GM18868 (cell line): ENCODE data around the gene PTP4A2.
"Not testable (repeated sequence)": the region's sequence is repeated elsewhere in the genome, so short reads cannot be mapped to it uniquely, and the experiment has no call there.

Experiments used
- ATAC-seq: cut with Tn5 transposase; IDR thresholded peaks from one replicate; pipeline ENCODE4 v1.9.1; 2021; ENCODE audit warnings: mild to moderate bottlenecking, moderate library complexity; ENCODE audit not compliant: unreplicated experiment

Gene PTP4A2

DNA sequence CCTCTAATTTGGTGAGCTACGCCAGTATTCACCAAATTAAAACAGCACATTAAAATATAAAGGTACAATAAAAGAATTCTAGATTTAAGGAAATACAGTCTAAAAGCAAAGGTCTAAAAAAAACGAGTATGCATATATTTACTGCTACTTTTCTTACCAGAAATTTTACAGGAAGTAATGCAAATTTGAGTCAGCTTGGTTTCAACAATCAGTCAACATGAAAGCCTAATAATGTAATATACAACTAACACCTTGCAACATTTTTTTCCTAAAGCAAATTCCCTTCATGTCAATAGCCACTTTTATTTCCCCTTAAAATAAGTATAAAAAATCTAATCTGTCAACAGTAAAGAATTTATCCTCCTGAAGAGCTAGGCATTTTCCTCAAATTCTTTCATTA lies 11.9 kb downstream of the PTP4A2 start:
- ATAC-seq: no peak

DNA sequence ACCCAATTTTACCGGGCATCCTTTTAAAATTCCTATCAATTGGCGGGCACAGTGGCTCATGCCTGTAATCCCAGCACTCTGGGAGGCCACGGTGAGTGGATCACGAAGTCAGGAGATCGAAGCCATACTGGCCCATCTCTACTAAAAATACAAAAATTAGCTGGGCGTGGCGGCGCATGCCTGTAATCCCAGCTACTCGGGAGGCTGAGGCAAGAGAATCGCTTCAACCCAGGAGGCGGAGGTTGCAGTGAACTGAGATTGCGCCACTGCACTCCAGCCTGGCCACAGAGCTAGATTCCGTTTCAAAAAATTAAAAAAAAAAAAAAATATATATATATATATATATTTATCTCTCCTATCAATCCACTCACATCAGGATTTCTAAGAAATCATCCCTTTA lies 12.3 kb downstream of the PTP4A2 start:
- ATAC-seq: not testable (repeated sequence)

DNA sequence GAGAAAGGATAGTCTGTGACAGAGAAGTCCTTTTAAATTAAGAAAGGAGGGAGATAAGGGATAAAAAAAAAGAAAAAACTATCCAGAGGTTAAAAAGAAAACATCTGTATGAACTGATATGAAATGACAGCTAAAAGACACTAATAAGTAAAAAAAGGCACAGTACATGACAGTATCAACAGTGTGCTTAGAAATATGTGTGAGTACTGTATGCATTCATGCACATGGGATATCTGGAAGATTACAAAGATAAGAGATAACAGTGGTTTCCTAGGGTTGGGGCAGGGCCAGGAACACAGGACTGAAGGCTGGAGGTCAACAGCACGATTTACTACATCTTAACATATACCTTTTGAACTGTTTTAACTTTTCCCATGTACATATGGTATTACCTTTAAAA lies 13.3 kb downstream of the PTP4A2 start:
- no peak for ATAC-seq

GRCh38 chr1:31923901-31924535 lies 14.2 kb downstream of the PTP4A2 start:
- no peak for ATAC-seq

DNA sequence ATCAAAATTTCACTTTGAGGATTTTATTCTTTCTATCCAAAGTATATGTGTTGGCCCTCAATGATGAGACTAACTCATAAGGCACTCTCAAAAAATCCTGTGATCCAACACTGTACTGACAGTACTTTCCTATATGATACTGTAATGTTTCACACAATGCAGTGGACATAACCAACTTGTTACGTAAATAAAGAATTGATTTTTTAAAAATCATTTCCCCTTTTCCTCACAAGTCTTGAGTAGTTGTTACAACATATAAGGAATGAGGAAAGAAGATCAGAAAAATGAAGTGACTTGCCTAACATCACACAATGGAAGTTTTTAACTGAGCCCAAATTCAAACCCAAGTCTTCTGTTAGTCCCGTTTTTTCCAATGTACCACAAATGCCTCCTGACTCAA lies 17.2 kb downstream of the PTP4A2 start:
- no peak for ATAC-seq

DNA sequence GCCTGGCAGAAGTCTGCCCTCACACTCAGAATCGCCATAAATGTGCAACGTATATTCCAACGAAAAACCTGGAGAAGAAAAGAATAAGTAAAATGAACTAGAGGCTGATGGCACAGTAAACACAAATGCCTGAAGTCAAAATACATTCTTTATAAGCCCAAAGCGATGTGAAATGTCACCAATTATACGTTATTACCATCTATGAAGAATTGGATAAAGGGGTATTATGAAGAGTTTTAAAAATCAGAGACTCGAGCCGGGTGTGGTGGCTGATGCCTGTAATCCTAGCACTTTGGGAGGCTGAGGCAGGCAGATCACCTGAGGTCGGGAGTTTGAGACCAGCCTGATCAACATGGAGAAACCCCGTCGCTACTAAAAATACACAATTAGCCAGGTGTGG lies 18.6 kb downstream of the PTP4A2 start:
- ATAC-seq: no peak

GRCh38 chr1:31915438-31915837 lies 22.7 kb downstream of the PTP4A2 start:
- ATAC-seq: no peak

GRCh38 chr1:31913968-31914367 lies 24.2 kb downstream of the PTP4A2 start:
- no peak for ATAC-seq

- no peak for ATAC-seq
These were observed 25.3 kb downstream of the PTP4A2 start for GRCh38 chr1:31912839-31913239.

- no peak for ATAC-seq
These were observed 26.0 kb downstream of the PTP4A2 start for GRCh38 chr1:31911994-31912780.

- ATAC-seq: no peak
These were observed 27.2 kb downstream of the PTP4A2 start for GRCh38 chr1:31910933-31911332.

DNA sequence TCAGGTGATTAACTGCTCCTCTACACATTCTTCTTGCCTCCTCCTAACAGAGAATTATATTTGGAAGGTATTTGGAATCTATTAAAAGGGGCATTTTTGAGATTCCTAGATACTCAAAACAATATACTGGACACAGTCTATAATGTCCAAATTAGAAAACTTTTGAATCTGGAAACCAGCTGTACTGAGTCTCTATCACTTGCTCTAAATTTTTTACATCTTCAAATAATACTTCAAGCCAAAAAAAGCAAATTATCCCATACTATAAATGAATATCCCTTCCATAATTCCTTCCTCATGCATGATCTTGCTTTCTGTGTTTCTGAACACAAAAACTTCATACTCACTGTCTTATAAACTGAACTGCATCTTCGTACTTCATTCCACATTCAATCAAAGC lies 28.5 kb downstream of the PTP4A2 start:
- ATAC-seq: no peak

DNA sequence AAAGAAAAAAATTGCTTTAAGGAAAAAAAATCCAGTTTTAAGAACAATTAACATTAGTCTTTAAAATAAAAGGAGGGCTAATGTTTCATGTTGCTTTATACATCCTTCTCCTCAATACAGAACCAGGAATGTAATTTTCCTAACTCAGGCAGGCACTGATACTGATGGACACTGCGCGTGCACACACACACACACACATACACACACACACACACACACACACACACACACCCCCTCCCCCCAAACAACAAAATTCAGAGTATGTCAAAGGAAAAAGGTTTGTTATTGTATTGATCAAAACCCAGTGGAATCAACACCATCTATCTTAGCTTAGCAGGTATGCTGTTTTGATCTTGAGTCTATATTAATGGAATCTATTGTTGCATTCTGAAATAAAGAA lies 31.6 kb downstream of the PTP4A2 start:
- ATAC-seq: no peak

DNA sequence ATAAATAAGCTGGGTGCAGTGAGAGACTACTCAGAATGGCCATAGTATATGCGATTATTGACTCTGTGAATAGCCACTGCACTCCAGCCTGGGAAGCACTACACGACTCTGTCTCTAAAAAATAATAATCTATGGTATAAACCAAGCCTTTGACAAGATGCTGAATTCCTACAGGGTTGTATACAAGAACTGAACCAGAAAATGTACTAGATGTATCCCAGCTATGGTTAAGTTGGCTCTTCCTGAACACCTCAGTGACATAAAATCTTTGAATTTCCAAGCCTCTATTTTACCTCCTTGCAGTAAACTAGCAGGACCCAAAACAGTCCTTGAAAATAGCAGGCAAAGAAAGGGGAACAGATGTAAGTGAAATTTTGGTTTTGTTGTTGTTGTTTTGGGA lies 32.5 kb downstream of the PTP4A2 start:
- no peak for ATAC-seq

- no peak for ATAC-seq
These were observed 33.1 kb downstream of the PTP4A2 start for GRCh38 chr1:31905093-31905509.

DNA sequence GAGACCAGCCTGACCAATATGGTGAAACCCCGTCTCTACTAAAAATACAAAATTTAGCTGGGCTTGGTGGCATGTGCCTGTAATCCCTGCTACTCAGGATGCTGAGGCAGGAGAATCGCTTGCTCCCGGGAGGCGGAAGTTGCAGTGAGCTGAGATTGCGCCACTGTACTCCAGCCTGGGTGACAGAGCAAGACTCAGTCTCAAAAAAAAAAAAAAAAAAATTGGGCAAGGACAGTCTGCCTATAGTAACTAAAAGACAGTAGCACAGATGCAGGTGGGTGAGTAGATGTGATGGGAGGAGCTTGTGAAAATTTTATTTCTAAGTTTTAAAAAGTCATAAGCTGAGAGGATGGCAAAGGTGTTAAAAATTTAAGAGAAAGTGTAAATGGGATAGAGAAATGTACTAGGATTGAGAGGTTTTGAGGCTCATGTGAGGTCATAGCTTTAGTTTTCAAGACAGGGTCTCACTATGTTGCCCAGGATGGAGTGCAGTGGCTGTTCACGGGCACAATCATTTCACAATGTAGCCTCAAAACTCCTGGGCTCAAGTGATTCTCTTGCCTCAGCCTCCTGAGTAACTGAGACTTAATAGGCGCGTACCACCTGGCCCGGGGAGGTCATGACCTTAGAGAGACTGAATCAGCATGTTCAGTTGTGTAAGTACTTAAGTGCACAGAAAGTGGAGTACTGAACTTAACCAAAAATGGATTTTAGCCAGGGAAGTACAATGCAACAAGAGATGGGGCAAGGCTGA lies 33.7 kb downstream of the PTP4A2 start:
- ATAC-seq: no peak

- ATAC-seq: no peak
These were observed 35.7 kb downstream of the PTP4A2 start for GRCh38 chr1:31902510-31902860.

DNA sequence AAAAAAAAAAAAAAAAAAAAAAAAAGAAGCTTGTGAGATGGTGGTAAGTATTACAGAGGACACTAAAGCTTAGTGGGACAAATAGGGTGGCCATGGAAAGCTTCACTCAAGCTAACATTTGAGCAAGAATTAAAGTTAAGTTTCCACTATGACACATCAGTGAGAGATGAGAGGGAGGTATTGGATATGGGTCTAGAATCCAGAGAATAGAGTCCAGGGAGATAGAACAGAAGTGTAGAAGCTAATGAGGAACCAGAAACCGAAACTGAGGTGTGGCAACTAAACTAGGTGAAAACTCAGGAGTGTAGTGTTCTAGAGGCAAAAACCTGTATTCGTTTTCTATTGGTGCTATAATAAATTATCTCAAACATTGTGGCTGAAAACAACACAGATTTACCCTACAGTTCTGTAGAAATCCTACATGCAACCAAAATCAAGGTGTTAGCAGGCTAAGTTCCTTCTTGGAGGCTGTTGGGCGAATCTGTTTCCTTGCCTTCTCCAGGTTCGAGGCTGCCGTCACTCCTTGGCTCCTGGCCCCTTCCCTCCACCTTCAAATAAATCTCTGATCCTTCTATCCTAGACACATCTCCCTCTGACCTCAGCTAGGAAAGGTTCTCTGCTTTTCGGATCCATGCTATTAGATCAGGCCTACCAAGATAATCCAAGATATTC lies 36.2 kb downstream of the PTP4A2 start:
- ATAC-seq: no peak

DNA sequence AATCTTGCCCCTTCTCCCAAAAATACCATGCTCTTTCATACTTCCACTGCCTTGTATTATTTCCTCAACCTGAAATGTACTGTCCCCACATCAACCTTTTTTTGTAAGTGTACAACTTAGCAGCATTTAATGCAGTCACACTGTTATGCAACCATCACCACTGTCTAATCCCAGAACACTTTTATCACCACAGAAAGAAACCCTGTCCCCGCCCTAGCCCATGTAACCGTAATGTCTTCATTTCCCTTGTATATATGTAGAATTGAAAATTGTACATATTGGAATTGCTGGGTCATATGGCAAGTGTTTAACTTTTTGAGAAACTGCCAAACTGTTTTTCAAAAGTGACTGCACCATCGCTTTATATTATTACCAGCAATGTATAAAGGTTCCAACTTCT lies 37.4 kb downstream of the PTP4A2 start:
- ATAC-seq: no peak

GRCh38 chr1:31897526-31898100 lies 40.6 kb downstream of the PTP4A2 start:
- ATAC-seq: no peak
